Thymus (tissue), 11 donors: ENCODE results near the gene ANG. TPM values are rescaled to one million over a fixed set of nuclear protein-coding genes. Genes with fewer than 3 reads are reported as not detected.
"Not testable (repeated sequence)": the region's sequence is repeated elsewhere in the genome, so short reads cannot be mapped to it uniquely, and the experiment has no call there.

Source experiments
- DNase-seq, 9 donors: peaks; one replicate each; pipeline ENCODE4 v3.0.0-alpha.2; 2013; ENCODE audit warnings: low spot score in 9 of 9, low read depth in 6 of 9, missing footprints in 1 of 9
- H3K27ac ChIP-seq, 2 donors: one replicate each; pipeline ENCODE4 v1.5.1; 2013; ENCODE audit warnings: control low read depth in 1 of 2, low read depth in 1 of 2, low read length in 1 of 2, mild to moderate bottlenecking in 1 of 2, moderate library complexity in 1 of 2
- H3K27me3 ChIP-seq, 2 donors: one replicate each; pipeline ENCODE4 v1.5.1; 2013; ENCODE audit warnings: low read length in 1 of 2; ENCODE audit not compliant: control insufficient read depth in 2 of 2, insufficient read depth in 1 of 2
- H3K36me3 ChIP-seq, 2 donors: one replicate each; pipeline ENCODE4 v1.5.1; 2013; ENCODE audit warnings: low read length in 1 of 2, mild to moderate bottlenecking in 1 of 2, moderate library complexity in 1 of 2; ENCODE audit not compliant: control insufficient read depth in 2 of 2, insufficient read depth in 2 of 2
- H3K4me1 ChIP-seq, 2 donors: one replicate each; pipeline ENCODE4 v1.5.1; 2013; ENCODE audit warnings: low read length in 2 of 2; ENCODE audit not compliant: control insufficient read depth in 2 of 2, insufficient read depth in 2 of 2
- H3K4me3 ChIP-seq, 2 donors: one replicate each; pipeline ENCODE4 v1.5.1; 2013; ENCODE audit warnings: low read length in 2 of 2, control low read depth in 1 of 2, mild to moderate bottlenecking in 1 of 2
- H3K9me3 ChIP-seq, 2 donors: one replicate each; pipeline ENCODE4 v1.5.1; 2013; ENCODE audit warnings: low read length in 1 of 2, mild to moderate bottlenecking in 1 of 2; ENCODE audit not compliant: control insufficient read depth in 2 of 2, insufficient read depth in 1 of 2
- WGBS: extraction: QIAGEN DNeasy Blood & Tissue Kit; methylation state at CpG from one replicate; pipeline ENCODE4 v1.1.7; 2013; 5-methylcytosine and 5-hydroxymethylcytosine counted together
- polyA plus RNA-seq: library from polyadenylated mRNA; stranded (reverse); fragments of 200-250 nt; gene quantifications from one replicate; pipeline ENCODE4 v1.2.3, GENCODE V29; 2013
- total RNA-seq: library from RNA; stranded (reverse); fragments of 120-200 nt; gene quantifications from one replicate; pipeline ENCODE4 v1.2.4, GENCODE V29; 2013
- donor health status: healthy.

Gene ANG
- total and polyA plus RNA-seq, 2 donors: 0.99 to 9.1 TPM

GRCh38 chr14:20726121-20726520 is 37.6 kb downstream of the ANG start:
- peak overlapping the region in 1 of 2 donors; percentile 21 for H3K27ac ChIP-seq
- not testable (repeated sequence) for H3K4me3 ChIP-seq, DNase-seq, H3K36me3 ChIP-seq, H3K9me3 ChIP-seq, H3K4me1 ChIP-seq
- H3K27me3 ChIP-seq: peaks cover 12 to 32% of the 10 kb centered on the region in 2 donors
- 80% methylated on average over 3 of the region's 3 CpGs for WGBS

- H3K36me3 ChIP-seq: no peaks in the 10 kb centered on the region
- peak overlapping the region in 1 of 2 donors; percentile 21 for H3K27ac ChIP-seq
- 92% methylated on average over 1 of the region's 1 CpG for WGBS
- no peak overlapping the region for H3K4me3 ChIP-seq
- no peaks in the 10 kb centered on the region for H3K4me1 ChIP-seq
- H3K9me3 ChIP-seq: no peaks in the 10 kb centered on the region
- DNase-seq: no peak
- peaks cover 12 to 32% of the 10 kb centered on the region in 2 donors for H3K27me3 ChIP-seq
These were observed 38.0 kb downstream of the ANG start for GRCh38 chr14:20726531-20726930.

GRCh38 chr14:20730891-20731290 is 42.3 kb downstream of the ANG start:
- Histone ChIP-seq H3K9me3 (no peaks in the 10 kb centered on the region), H3K36me3 (no peaks in the 10 kb centered on the region), H3K27ac (no peak overlapping the region), H3K4me3 (no peak overlapping the region), H3K4me1 (no peaks in the 10 kb centered on the region), H3K27me3 (no peaks in the 10 kb centered on the region)
- DNase-seq: no peak
- 82% methylated on average over 6 of the region's 6 CpGs for WGBS

GRCh38 chr14:20732477-20732876 is 43.9 kb downstream of the ANG start:
- 97% methylated on average over 5 of the region's 5 CpGs for WGBS
- Histone ChIP-seq H3K36me3 (no peaks in the 10 kb centered on the region), H3K27ac (no peak overlapping the region), H3K4me3 (no peak overlapping the region), H3K4me1 (no peaks in the 10 kb centered on the region), H3K9me3 (no peaks in the 10 kb centered on the region), H3K27me3 (no peaks in the 10 kb centered on the region)
- DNase-seq: no peak

- 75% methylated on average over 6 of the region's 6 CpGs for WGBS
- Histone ChIP-seq H3K4me3 (no peak overlapping the region), H3K27me3 (no peaks in the 10 kb centered on the region), H3K27ac (no peak overlapping the region), H3K9me3 (no peaks in the 10 kb centered on the region), H3K4me1 (no peaks in the 10 kb centered on the region), H3K36me3 (no peaks in the 10 kb centered on the region)
- no peak for DNase-seq
These were observed 44.5 kb downstream of the ANG start for GRCh38 chr14:20732979-20733635.

GRCh38 chr14:20733684-20734429 is 45.3 kb downstream of the ANG start:
- H3K36me3 ChIP-seq: no peaks in the 10 kb centered on the region
- DNase-seq: no peak
- H3K27me3 ChIP-seq: no peaks in the 10 kb centered on the region
- H3K4me1 ChIP-seq: no peaks in the 10 kb centered on the region
- no peak overlapping the region for H3K27ac ChIP-seq
- no peak overlapping the region for H3K4me3 ChIP-seq
- 84% methylated on average over 6 of the region's 6 CpGs for WGBS
- H3K9me3 ChIP-seq: no peaks in the 10 kb centered on the region

- Histone ChIP-seq H3K4me3 (no peak overlapping the region), H3K4me1 (no peaks in the 10 kb centered on the region), H3K27ac (no peak overlapping the region), H3K36me3 (no peaks in the 10 kb centered on the region), H3K9me3 (no peaks in the 10 kb centered on the region), H3K27me3 (no peaks in the 10 kb centered on the region)
- DNase-seq: no peak
- 78% methylated on average over 4 of the region's 4 CpGs for WGBS
These were observed 45.9 kb downstream of the ANG start for GRCh38 chr14:20734430-20734806.

- not testable (repeated sequence) for H3K27me3 ChIP-seq
- WGBS: 98% methylated on average over 7 of the region's 7 CpGs
These were observed 49.7 kb downstream of the ANG start for GRCh38 chr14:20738292-20738691.

GRCh38 chr14:20742132-20742531 is 53.6 kb downstream of the ANG start:
- Histone ChIP-seq H3K36me3 (no peaks in the 10 kb centered on the region), H3K27me3 (no peaks in the 10 kb centered on the region), H3K4me1 (no peaks in the 10 kb centered on the region), H3K27ac (no peak overlapping the region), H3K9me3 (no peaks in the 10 kb centered on the region), H3K4me3 (no peak overlapping the region)
- no peak for DNase-seq
- WGBS: 95% methylated on average over 4 of the region's 4 CpGs

More at GRCh38 chr14:20738292-20738691, 49.7 kb downstream of the ANG start:
- H3K36me3 ChIP-seq, H3K4me1 ChIP-seq, DNase-seq, H3K9me3 ChIP-seq, H3K27ac ChIP-seq, H3K4me3 ChIP-seq: not testable (repeated sequence)
